Activated T-cell treated with anti-CD3 and anti-CD28 coated beads for 4 hours (primary cell): ENCODE measurements around the gene EVA1C.
"Not testable (repeated sequence)": the region's sequence is repeated elsewhere in the genome, so short reads cannot be mapped to it uniquely, and the experiment has no call there.

ENCODE experiments used
- DNase-seq: peaks from one replicate; pipeline ENCODE4 v3.0.0-alpha.2; 2020

Gene EVA1C

DNA sequence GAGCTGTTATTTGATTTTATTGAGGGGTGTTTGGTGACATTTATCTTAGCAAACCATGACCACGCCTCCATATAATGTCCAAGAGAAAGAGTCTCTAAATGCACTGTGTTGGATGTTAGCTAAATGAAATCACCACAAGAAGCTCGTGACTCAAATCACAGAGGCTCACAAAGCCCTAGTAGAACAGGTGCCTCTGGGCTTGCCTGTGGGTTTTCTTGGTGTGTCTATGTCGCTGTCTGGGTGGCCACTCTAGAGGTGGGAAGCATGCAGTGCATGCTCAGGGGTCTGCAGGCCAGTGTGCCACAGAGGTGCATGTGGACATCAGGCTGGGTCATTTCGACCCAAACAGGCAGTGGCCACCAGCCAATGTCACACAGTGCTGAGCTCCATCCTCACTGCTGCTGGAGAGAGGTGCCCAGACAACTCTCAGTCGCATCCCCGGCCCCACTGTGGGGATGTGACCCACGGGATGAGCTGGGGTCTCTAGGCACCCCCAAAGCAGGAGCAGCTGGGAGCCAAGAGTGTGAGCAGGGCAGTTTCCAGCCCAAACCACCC is 94.0 kb downstream of the EVA1C start:
- not testable (repeated sequence) for DNase-seq

DNA sequence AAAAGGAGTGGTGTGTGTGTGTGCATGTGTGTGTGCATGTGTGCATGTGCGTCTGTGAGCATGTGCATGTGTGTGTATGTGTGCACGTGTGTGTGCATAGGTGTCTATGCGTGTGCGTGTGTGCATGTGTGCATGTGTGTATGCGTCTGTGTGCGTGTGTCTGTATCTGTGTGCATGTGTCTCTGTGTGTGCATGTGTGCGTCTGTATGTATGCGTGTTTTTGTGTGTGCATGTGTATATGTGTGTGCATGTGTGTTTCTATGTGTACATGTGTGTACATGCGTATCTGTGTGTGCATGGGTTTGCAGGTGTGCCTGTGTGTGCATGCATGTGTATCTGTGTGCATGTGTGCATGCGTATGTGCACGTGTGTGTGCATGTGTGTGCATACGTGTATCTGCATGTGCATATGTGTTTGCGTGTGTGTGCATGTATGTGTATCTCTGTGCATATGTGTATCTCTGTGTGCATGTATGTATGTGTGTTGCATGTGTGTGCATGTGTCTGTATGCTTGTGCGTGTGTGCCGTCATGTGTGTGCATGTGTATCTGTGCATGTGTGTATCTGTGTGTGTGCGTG is 94.9 kb downstream of the EVA1C start:
- DNase-seq = no peak

DNA sequence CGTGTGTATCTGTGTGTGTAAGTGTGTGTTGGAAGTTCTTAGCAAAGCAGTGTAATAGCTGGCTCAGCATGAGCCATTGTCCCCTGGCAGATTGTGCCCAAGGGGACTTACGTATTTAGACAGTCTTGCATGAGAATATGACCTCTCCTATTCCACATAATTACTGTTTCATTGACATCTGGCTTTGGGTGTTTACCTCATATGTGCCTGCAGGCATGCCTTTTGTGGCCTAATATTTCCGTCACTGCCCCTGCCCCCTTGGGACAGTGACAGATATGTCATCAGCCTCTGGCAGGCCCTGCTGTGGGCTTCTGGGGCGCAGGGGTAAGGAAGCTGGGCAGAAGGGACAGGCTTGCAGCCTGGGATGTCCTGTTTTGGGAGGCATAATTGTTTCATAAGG is 95.5 kb downstream of the EVA1C start:
- DNase-seq = not testable (repeated sequence)

DNA sequence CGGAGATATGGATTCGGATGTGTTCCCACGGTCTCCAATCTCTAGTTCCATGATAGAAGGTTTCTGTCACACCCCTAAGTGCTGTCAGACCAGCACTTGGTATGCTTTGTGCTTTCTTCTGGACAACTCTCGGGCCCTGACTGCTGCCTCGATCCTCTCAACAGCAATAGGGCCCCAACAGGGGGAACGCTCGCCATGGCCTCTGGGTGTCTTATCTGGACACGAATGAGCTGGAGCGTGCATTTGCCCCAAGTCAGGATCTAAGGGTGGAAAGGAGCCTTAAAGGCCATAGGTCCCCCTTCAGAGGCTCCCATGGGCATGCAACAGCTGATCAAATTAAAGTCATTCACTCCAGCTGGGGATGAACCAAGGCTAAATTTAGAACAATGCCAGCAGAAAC is 96.1 kb downstream of the EVA1C start:
- DNase-seq = no peak

DNA sequence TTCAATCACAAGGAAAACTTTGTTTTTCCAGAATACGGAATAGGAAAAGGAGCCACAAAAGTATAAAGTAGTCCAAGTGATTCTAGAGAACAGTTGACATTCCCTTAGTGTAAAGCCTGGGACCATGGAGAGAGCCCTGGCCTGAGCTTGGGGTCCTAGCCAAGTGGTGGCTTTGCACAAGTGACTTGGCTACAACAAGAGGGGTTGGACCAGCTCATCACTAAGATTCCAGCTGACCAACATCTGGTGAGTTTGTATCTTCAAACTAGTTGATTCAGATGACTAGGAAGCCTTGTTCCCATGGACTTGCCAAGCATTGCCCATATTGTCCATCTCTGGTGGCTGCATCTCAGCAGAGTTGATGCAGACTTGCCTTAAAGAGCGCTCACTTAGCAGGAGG is 96.5 kb downstream of the EVA1C start:
- not testable (repeated sequence) for DNase-seq

DNA sequence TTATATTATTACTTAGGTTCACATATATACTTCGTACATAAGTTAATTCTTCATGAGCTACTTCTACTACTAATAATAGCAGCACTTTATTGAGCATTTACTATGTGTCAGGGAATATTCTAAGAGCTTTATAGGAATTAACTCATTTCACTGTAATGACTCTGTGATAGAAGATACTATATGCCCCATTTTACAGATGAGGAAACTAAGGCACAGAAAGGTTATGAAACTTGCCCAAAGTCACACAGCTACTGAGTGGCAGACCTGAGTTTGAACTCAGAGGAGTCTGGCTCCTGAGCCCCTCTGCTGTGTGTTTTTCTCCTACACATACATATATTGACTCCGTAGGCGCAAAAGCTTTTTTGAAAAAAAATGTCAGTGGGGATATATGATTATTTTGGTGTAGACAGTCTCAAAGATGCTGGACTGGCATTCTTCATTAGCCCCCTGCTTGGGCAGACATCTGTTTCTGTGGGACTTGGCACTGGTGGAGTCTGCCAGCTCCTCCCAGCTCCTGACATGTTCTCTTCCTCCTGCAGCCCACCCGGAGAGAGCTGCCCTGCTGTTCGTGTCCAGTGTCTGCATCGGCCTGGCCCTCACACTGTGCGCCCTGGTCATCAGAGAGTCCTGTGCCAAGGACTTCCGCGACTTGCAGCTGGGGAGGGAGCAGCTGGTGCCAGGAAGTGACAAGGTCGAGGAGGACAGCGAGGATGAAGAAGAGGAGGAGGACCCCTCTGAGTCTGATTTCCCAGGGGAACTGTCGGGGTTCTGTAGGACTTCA is 102.0 kb downstream of the EVA1C start:
- no peak for DNase-seq

DNA sequence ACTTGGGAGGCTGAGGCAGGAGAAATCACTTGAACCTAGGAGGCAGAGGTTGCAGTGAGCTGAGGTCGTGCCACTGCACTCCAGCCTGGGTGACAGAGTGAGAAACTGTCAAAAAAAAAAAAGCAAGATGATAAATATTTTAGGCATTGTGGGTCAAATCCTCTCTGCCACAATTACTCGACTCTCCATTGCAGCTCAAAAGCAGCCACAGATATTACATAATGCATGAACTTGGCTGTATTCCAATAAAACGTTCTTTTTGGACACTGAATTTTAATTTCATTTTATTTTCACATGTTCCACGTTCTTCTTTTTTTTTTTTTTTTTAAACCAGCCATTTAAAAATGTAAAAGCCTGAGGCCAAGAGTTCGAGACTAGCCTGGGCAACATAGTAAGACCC is 103.4 kb downstream of the EVA1C start:
- DNase-seq = no peak

DNA sequence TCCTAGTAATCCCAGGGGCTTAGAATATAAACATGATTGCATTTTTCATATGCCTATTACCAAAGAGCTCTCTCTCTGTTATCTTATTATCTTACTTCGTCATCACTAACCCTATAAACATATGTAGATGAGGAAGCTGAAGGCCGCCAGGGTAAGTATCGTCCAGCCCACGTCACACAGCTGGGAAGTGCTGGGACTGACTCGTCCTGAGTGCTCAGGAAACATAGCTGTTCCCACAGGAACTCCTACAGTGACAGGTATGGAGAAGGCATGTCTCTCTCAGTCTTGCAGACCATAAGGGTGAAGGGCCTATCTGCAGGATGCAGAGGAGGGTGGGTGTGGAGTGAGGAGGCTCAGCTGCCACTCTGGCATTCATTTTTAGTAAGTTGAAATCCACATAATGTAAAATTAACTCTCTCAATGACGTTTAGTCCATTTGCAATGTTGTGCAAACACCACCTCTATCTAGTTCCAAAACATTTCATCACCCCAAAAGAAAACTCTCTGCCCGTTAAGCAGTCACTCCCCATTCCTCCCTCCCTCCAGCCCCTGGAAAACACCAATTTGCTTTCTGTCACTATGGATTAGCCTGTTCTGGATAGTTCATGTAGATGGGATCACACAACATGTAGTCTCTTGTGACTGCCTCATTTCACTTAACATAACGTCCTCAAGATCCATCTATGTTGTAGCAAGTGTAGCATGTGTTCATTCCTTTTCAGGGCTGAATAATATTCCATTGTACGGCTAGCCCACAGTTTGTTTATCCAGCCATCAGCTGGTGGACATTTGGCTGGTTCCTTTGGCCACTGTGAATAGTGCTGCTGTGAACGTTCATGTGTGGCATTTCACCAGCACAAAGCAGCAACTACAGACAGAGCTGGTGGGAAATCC is 104.5 kb downstream of the EVA1C start:
- DNase-seq = no peak

DNA sequence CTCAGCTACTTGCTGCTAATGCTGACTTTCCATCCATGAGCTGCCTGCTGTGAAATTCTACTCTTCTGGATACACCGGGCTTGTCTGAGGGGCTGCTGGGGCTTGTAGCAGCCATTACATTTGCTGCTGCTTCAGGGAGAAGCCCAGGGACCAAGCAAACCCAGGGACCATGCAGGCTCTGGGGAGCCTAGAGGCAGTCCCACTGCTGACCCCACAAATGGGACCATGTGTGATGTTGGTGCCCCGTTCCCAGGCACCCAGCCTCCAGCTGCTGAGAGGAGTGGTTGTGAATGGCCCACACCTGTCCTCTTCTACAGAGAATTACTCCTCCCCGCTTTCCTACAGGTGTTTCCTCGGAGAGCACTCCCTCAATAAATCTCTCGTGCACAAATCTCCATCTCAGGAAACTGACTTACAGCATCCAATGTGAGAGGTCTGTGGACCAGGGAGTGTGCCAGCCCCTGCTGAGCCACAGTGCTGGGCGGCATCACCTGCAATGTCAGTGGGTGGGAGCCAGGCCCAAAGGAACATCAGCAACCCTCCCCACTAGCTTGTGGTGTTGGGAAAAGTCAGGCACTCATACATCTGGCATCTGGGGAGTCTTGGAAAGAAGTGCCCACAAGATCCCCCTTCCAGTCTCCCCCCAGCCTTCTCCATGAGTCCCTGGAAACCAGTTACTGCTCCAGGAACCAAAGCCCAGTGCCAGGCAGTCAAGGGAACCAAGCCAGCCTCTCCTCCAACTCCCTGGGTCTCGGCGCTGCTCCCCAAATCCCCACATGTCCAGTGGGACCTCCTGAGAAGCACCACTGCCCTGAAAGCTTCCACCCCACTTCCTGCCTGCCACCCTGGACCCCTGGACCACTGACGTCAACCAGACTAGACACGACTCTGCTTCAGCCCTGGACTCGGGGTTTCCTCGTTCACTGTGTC is 107.7 kb downstream of the EVA1C start:
- DNase-seq = no peak

DNA sequence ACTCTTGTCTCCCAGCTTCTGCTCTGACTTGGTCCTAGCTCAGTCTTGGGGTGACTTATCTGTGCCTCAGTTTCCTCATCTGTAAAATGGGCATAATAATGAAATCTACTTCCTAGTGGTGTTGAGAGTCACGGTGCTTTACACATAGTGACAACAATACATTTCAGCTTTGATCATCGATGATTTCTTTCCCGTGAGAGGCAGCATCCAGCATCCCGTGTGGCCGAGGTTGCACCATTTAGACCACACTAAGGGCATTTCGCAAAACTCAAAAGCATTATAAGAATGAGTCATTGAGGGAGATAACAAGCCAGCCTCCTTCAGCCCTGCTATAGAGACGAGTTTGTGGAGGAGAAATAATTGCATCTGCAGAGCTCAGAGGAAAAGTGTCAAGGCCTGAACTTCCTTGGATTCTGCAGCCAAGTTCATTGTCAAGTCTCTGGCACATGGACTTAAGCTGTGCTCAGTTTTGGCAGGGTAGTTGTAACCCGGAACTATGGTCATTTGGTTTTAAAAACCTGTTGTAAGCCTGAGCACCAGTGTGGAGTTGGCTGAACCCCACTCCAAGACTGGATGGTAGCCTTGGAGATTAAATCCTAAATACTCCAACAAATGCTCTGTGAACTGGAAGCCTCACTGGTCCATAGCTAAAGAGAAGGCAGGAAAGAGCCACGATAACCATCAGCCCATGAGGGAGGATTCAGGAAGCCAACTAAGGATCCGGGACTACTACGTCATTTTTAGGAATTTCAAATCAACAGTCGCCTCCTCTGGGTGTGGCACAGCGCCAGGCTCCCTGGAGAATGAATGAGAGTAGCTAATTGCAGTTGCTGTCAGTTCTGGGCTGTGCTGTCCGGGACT is 108.6 kb downstream of the EVA1C start:
- DNase-seq = no peak

DNA sequence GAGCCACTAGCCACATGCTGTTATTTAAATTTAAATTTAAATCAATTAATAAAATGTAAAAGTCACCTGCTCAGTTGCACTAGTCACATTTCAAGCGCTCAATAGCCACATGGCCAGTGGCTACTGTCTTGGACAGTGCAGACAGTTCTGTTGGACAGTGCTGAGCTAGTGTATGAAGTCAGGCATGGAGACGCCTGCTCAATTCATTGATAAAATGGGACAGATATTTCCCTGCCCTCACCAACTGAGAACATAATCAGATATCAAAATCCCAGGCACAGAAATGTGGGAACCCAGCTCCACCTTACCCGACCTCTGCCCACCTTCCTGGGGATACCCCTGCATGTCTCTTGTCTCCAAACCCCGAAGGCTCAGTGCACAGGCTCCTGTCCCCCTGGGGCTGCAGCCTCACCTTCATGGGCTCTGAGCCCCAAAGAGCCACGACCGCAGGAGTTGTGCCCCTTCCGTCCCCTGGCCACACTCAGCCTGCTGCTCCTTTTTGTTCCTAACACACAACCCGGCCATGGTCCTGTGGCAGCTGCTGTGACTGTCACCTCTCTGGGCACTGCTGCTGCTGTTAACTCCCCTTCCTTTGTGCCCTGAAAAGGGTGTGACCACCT is 109.3 kb downstream of the EVA1C start:
- no peak for DNase-seq

DNA sequence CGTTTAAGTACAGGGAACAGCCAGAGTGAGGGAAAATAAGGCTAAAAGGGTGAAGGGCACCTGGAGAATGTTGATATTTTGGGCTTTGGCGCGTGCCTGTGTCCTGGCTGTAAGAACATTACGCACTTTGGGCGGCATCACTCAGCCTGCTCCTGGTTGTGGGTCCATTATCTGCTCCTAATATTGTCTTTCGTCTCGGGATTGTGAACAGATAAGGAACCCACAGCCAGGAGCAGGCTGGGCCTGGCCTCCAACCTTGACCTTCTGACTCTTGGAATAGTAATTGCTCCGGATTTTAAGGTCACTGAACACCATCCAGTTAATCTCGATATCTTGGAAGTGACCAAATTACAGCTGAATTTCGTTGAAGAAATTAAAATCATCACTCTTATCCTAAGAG is 111.0 kb downstream of the EVA1C start:
- DNase-seq = no peak

DNA sequence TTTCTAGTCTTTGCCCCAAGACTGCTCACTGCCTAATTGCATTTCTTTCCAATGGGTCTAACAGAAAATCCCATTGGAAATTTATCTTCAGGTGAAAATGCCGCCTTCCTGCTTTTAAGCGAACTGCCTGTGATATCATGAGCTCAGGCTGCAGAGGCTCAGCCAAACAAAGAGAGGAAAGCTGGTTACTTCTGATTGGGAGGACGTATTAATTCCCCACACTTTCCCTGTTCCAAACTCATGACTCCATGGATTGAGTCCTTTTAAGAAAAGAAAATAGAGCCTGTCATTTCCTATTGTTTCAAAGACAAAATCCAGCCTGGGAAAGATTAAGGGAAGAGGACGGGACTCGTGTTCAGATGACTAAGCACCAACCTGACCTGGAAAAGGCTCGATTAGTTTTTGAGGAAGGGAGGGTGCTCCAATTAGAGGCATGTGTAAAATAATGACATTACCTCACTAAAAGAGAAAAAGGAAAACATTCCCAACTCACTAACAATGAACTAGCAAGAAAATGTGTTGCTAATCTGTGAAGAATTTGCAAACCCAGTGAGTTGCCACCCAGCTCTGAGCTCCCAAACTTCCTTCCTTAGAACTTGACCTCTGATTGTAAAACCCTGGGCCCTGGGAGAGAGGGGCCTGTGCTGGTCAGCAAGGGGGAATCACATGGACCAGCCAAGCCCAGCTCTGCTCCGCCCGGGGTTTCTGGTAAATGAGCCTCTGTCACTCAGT is 111.6 kb downstream of the EVA1C start:
- DNase-seq = no peak

DNA sequence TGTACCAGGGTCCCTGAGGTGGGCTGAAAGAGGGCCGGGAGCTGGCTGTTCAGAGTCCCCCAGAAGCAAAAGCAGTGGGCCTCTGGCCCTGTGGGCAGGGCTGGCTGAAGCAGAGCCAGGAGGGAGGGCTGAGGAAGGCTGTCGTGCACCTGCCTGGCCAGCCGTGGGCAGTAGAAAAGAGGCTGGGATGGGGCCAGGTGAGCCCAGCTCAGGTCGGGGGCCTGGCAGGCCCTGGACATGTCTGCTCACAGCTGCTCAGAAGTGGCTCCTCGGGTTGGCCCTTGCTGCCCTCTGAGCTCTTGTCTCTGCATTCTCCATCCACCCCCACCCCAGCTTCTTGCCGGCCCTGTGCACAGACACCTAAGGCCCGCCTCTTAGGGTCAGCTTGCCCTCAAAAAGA is 112.8 kb downstream of the EVA1C start:
- no peak for DNase-seq

DNA sequence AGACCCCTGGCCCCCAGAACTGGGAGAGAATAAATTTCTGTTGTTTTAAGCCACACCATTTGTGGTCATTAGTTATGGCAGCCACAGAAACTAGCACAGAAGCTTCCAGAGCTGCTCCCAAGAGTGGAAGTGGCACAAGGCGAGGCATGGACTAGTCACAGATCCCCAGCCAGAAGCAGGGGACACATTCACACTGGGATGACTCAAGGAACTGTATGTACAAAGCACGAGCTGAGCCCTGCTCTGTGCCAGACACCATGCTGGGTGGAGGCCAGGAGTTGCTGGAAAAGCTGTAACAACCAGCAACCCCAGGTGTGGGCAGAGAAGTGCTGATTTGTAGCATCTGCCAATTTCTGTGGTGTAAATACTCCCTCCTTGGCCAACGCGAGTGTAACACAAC is 117.2 kb downstream of the EVA1C start:
- DNase-seq = no peak

DNA sequence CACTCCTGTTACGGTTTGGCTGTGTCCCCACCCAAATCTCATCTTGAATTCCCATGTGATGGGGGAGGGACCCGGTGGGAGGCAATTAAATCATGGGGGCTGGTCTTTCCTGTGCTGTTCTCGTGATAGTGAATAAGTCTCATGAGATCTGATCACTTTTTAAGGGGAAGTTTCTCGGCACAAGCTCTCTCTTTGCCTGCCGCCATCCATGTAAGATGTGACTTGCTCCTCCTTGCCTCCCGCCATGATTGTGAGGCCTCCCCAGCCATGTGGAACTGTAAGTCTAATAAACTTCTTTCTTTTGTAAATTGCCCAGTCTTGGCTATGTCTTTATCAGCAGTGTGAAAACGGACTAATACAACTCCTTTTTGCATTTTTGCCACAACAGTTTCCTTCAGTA is 118.3 kb downstream of the EVA1C start:
- not testable (repeated sequence) for DNase-seq

DNA sequence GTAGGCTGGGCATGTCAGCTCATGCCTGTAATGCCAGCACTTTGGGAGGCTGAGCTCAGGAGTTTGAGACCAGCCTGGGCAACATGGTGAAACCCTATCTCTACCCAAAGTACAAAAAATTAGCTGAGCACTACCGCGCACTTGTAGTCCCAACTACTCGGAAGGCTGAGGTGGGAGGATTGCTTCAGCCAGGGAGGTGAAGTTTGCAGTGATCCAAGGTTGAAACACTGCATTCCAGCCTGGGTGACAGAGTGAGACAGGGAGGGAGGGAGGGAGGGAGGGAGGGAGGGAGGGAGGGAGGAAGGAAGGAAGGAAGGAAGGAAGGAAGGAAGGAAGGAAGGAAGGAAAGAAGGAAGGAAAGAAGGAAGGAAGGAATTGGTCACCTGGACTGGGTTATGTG is 119.1 kb downstream of the EVA1C start:
- DNase-seq = not testable (repeated sequence)

DNA sequence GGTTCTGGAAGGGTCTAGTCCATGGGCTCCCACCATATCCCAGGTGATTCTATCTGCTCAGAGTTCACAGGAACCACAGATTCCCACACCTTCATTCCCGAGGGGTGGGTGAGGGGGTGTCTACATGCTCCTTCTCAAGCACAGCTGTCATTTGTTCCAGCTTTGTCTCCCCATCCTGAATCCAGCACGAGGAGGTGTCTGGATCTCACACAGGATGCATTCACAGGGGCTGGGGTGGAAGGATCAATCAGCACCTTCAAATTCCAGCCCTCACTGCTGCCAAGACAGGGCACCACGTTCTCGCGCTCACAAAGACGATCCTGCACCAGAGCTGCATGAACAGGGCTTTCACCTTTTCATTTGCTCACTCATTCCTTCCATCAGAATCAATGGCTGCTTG is 120.1 kb downstream of the EVA1C start:
- no peak for DNase-seq

DNA sequence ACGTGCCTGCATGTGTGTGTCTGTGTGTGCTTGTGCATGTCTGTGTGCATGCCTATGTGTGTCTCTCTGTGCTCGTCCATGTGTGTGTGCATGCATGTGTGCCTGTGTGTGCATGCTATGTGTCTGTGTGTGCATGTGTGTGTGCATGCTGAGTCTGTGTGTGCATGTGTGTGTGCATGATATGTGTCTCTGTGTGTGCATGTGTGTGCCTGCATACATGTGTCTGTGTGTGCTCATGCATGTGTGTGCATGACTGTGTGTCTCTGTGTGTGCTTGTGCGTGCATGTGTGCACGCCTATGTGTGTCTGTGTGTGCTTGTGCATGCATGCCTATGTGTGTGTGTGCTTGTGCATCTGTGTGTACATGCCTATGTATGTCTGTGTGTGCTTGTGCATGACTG is 120.5 kb downstream of the EVA1C start:
- no peak for DNase-seq

DNA sequence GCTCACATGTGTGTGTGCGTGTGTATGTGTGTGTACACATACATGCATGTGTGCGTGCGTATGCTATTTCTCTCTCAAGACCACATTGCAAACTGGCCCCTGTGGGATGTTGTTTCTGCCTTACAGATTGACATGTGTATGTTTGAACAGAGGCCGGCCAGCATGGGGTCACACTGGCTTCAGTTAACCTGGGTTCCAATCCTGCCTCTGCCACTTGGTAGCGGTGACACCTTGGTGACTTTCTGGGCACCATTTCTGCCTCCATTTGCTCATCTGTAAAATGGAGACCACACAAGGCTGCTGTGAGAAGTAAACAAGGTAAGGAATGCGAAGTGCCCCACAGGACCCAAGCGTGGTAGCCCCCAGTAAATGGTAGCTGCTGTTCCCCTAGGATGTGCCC is 121.1 kb downstream of the EVA1C start:
- no peak for DNase-seq
